Lung microvascular endothelial cell (primary cell): ENCODE data around the gene CDR2L. TPM values are rescaled to one million over a fixed set of nuclear protein-coding genes. Genes with fewer than 3 reads are reported as not detected.
A peak's percentile ranks its signal among the peaks of the same experiment; 100 is the strongest.
"Not testable (repeated sequence)": the region's sequence is repeated elsewhere in the genome, so short reads cannot be mapped to it uniquely, and the experiment has no call there.

ENCODE experiments used
- DNase-seq, 2 donors: peaks; one replicate each; pipeline versions ENCODE4 v3.0.0 to v3.0.0-alpha.2; 2010; ENCODE audit warnings: low read depth in 2 of 2
- total RNA-seq: library from RNA; depleted of rRNA; stranded (reverse); fragments of >200 nt; gene quantifications from 2 replicates; pipeline ENCODE4 v1.2.1, GENCODE V29; 2014

The CDR2L gene
- total RNA-seq, 1 donor from 2014 or later: 5.0 TPM

DNA sequence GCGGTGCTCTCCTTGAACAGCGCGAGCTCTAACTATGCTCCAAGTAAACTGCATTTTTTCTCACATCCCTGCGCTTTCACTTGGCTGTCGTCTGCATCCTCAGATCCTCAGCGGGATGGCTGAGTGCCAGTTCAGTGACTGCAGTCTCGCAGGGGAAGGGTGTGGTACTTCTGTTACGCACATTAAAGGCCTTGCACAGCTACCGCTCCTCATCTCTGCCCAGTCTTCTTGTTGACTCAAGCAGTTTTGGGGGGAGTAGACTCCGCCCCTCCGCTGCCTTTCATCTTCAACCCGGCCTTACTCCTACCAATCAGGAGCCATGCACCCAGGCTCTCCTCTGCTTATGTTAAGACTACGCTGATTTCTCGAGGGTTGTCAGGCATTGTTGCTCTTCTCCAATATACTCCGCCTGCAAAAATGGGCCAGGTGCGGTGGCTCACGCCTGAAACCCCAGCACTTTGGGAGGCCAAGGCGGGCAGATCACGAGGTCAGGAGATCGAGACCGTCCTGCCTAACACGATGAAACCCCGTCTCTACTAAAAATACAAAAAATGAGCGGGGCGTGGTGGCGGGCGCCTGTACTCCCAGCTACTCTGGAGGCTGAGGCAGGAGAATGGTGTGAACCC, 49.3 kb downstream of the CDR2L start:
- DNase-seq: peak in 1 of 2 donors; percentile 95

DNA sequence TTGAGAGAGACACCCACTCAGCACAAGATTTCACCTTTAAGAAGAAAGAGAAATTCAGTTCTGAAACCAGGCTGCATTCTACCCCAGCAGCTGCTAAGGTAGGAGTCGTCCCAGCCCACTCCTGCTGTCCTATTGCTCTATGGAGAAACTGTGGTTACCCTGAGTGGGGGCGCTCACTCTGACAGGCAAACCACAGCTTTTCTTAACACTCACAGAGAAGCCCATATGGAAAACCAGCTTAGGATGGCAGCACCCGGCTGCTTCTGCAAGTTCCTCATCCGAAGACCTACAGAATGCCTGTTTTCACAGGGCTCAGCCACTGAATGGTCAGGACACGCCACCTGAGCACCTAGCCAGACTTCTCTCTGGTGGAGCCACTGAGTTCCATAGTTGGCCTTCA, 51.8 kb downstream of the CDR2L start:
- DNase-seq: no peak

DNA sequence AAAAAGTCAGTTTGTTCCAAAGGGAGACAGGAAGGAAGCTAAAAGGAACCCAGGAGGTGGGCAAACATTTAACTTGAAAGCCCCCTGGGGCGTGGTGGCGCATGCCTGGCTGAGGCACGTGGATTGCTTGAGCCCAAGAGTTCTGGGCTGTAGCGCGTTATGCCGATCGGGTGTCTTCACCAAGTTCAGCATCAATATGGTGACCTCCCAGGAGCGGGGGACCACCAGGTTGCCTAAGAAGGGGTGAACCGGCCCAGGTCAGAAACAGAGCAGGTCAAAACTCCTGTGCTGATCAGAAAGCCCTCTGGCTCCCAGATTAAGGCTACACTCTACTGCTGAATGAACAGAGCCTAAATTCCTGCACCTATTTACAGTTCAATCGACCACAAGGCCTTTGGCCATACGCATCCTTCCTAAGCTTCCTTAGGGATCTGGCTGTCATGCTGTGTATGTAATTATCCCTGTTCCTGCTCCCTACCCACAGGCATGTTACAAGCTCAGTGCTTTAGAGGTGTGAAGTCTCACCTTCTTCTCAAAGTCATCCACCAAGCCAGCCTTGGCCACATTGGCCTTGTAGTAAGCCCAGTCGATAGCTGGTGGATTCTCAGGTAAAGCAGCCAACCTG, 54.3 kb downstream of the CDR2L start:
- DNase-seq: no peak

DNA sequence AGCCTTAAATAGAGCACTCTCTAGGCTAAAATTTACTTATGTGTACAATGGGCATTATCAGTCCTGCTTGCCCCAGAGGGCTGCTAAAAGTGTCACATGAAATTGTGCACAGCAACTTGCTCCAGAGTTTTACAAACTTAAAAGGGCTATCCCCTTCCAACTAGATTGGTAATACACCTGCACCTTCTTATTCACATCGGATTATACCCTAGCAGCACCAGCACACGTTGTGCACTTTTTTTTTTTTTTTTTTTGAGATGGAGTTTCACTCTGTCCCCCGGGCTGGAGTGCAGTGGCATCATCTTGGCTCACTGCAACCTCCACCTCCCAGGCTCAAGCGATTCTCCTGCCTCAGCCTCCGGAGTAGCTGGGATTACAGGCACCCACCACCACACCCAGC, 56.4 kb downstream of the CDR2L start:
- not testable (repeated sequence) for DNase-seq

DNA sequence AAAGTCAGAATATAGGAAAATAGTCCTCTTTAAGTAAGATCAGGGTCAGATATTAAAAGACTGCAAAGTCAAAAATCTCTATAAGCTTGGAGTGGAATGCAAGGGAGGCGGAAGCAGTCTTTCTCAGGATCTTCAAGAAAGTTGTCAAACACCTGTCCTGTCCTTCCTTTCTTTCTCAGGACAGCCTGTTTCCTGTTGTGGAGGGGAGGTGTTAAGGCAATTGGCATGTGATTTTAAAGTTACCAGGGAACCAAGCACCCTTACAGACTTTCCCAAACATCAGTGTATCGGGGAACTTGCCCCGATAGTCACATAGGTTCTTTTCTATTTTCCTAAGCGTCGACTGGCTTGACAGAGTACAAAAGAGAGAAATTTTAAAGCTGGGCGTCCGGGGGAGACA, 57.3 kb downstream of the CDR2L start:
- no peak for DNase-seq

DNA sequence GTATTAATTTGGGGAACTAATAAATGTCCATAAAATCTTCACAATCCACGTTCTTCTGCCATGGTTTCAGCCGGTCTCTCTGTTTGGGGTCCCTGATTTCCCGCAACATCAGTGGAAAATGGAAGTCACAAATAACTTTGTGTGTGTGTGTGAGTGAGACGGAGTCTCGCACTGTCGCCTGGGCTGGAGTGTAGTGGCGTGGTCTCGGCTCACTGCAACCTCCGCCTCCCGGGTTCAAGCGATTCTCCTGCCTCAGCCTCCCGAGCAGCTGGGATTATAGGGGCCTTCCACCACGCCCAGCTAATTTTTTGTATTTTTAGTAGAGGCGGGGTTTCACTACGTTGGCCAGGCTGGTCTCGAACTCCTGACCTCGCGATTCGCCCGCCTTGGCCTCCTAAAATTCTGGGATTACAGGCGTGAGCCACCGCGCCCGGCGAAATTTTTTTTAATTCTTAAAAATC, 58.5 kb downstream of the CDR2L start:
- DNase-seq: not testable (repeated sequence)

DNA sequence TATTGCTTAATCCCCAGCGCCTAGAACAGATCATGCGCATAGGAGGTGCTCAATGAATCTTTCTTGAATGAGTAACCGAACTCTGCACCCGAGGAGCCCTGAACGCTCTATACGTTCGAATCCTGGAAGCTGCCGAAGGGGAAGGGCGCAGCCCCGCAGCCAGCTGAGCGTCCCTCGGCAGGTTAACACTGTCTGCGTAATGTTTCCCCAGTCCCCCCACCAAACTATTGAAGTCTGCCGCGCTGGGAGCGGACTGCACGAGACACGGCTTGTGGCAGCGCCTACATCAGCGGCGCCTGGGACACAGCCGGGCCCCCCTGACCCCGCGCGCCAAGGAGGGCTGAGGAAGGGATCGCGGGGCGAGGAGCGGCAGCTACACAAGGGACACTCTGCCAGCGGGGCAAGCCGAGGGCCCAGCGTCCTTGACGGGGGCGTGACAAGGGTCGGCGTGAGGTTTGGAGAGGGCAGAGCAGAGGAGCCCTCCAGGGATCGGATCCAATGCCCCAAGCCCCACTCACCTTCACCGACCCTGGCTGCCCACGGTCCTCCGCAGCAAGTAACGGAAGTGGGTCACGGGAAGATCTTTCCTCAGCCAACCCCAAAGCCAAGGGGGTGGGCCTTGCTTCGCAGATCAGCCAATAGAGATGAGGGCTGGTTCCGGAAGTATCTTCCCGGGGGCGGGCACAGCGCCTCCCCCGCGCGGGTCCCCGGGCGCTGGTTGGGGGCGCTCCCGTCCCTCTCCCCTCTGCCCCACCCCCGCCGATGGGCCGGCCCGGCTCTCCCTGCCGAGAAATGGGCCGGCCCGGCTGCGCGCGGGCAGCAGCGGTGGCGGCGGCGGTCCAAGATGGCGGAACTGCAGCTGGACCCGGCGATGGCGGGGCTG, 59.2 kb downstream of the CDR2L start, which contains the start of the genes ATP5PD and KCTD2:
TSS of gene ATP5PD (minus strand) at position 563 of the 883 bp plus-strand sequence. CDS start 4,319 bp downstream, outside the sequence.
TSS of gene KCTD2 (plus strand) at position 819 of the 883 bp plus-strand sequence. CDS start at position 845, 26 bp downstream.
- DNase-seq: peak; percentile 97

DNA sequence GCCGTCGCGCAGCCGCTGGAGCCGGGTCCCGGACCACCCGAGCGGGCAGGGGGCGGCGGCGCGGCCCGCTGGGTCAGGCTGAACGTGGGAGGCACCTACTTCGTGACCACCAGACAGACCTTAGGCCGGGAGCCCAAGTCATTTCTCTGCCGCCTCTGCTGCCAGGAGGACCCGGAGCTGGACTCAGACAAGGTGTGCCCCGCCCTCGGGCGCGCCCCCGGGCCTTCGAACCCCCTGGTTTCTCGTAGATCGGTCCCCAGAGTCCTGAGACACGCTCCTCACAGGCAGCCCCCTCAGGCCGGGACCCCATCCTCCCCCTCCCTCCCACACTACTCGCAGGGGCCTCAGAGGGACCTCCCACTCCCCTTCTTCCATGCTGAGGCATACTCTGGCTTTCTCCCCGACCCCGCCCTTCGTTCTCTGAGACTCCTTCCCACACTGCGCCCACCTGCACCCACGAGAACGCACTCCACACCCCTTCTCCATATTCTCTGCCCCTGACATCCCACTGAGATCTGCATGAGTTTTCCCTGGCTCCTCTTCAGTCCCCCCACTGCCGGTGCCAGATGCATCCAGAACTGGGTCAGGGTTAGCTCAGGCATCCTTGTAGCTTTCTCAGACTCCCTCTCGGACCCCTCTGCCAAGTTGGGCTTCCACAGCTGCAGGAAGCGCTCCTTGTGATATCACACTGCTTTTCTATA, 60.1 kb downstream of the CDR2L start:
- peak in 1 of 2 donors; percentile 10 for DNase-seq

DNA sequence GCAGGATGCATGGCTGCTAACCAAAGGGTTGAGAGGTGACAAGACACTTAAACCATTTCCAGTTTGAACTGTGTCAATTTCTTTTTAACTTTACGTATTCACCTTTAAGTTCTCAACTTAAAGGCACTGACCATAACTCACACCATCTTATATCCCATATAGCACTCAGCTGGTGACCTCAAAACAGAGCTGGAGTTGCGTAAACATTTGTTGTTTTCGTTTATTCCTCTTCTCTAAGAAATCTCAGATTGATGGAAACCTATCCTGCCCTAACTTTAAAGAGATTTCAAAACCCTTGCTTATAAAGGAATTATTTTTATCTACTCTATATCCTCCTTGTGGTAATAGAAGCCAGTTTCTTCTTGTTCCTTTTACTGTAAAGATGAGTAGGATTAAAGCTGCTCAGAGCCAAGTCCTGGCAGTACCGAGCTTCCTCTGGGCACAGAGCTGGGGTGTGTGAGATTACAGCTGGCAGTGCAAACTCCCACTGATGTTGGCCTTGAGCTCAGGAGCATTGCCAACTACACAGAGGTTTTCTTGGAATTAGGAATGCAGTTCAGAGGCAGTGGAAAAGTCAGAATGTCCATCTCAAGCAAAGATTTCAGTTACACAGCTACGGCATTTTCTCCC, 60.9 kb downstream of the CDR2L start:
- DNase-seq: peak in 1 of 2 donors; percentile 7

DNA sequence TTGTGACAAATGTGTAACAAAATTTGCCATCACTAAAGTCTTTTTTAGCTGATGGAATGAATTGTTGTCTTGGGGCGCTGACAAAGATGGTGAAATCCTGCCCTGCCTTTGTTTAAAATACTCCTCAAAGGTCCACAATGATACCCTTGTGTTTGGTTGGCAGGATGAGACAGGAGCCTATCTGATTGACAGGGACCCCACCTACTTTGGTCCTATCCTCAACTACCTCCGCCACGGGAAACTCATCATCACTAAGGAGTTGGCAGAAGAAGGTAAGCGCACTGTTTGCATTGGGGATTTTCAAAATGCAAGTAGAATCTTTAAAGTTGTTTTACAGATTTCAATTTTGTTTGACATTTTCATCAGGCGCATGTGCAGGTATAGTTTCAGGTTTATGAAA, 61.6 kb downstream of the CDR2L start:
- DNase-seq: no peak

DNA sequence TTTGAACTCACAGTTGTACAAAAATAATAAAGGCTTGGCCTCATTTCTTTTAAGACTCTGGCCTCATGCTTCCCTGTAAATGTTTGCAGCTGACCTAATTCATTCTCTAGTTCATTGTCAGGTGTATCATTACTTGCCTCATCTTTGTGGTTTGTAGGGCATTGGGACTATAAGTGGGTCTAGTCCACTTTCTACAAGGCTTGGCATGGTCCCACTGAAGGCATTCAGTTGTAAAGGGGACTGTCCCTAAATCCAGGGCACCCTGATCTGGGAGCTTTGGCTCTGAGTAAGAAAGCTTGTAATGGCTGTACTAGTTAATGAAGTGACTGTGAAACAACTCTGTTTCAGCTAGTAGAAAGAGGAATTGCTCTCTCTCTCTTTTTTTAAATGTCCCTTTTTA, 62.3 kb downstream of the CDR2L start:
- no peak for DNase-seq

DNA sequence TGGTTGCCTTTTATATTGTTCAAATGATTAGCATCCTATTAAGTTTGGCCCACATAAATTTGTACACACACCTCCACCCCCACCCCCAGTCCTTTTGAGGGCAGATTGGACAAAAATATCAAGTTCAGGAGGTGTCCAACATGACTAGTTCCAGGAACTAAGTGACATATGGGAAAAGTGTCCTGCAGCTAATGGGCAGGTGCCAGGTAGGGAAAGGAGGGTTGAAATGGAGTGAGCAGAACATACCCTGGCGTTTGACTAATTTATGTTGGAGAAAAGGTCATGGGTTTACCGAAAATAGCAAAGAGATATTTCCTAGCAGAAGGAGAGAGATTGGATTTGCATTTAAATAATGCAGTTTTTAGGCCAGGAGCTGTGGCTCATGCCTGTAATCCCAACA, 64.5 kb downstream of the CDR2L start:
- no peak for DNase-seq

Other genes starting within 250 kb of the CDR2L start
- gene NHERF1, start 239.0 kb upstream of the CDR2L start, total RNA-seq: 4.4 and 4.6 TPM in 2 replicates
- gene NAT9, start 211.3 kb upstream of the CDR2L start, total RNA-seq: 15.5 and 20.0 TPM in 2 replicates
- gene GRIN2C, start 127.7 kb upstream of the CDR2L start, total RNA-seq: under 0.01 TPM in 2 replicates
- gene FDXR, start 114.6 kb upstream of the CDR2L start, total RNA-seq: 12.9 and 41.2 TPM in 2 replicates
- gene FADS6, start 94.0 kb upstream of the CDR2L start, total RNA-seq: not detected in 2 replicates
- gene USH1G, start 64.4 kb upstream of the CDR2L start, total RNA-seq: not detected in 2 replicates
- not detected in 2 replicates for gene OTOP2, start 63.4 kb upstream of the CDR2L start, total RNA-seq
- gene OTOP3, start 51.7 kb upstream of the CDR2L start, total RNA-seq: not detected in 2 replicates
- gene HID1, start 14.9 kb upstream of the CDR2L start, total RNA-seq: 21.4 and 44.8 TPM in 2 replicates
- gene MRPL58, start 25.0 kb downstream of the CDR2L start, total RNA-seq: 17.9 and 19.4 TPM in 2 replicates
- 156 and 219 TPM in 2 replicates for gene ATP5PD, start 59.3 kb downstream of the CDR2L start, total RNA-seq
- gene KCTD2, start 59.6 kb downstream of the CDR2L start, total RNA-seq: 9.2 and 11.9 TPM in 2 replicates
- 2.0 and 3.9 TPM in 2 replicates for gene SLC16A5, start 100.3 kb downstream of the CDR2L start, total RNA-seq
- gene ARMC7, start 122.3 kb downstream of the CDR2L start, total RNA-seq: 2.4 and 2.8 TPM in 2 replicates
- gene NT5C, start 144.1 kb downstream of the CDR2L start, total RNA-seq: 34.7 and 38.7 TPM in 2 replicates
- gene JPT1, start 166.9 kb downstream of the CDR2L start, total RNA-seq: 72.4 and 119 TPM in 2 replicates
- 89.4 and 100 TPM in 2 replicates for gene SUMO2, start 195.3 kb downstream of the CDR2L start, total RNA-seq
- gene NUP85, start 218.0 kb downstream of the CDR2L start, total RNA-seq: 28.3 and 31.5 TPM in 2 replicates